Type B pancreatic cell (in vitro differentiated cells): ENCODE data around the gene NUP93. TPM values are rescaled to one million over a fixed set of nuclear protein-coding genes. Genes with fewer than 3 reads are reported as not detected.

Source experiments
- DNase-seq: peaks from one replicate; pipeline ENCODE4 v3.0.0; 2021; ENCODE audit warnings: mixed read lengths; ENCODE audit not compliant: unreplicated experiment; ENCODE audit errors: extremely low spot score
- H3K27ac Mint-ChIP-seq: 2 replicates; pipeline ENCODE4 v1.8.0; 2021; ENCODE audit warnings: mild to moderate bottlenecking, mixed read lengths
- H3K27me3 Mint-ChIP-seq: 2 replicates; pipeline ENCODE4 v1.8.0; 2021; ENCODE audit warnings: mixed read lengths
- H3K36me3 Mint-ChIP-seq: 2 replicates; pipeline ENCODE4 v1.8.0; 2021; ENCODE audit warnings: mixed read lengths
- H3K4me1 Mint-ChIP-seq: one replicate; pipeline ENCODE4 v1.8.0; 2021; ENCODE audit warnings: mixed read lengths; ENCODE audit not compliant: unreplicated experiment
- H3K4me3 Mint-ChIP-seq: 2 replicates; pipeline ENCODE4 v1.8.0; 2021; ENCODE audit warnings: mild to moderate bottlenecking, mixed read lengths
- H3K9me3 Mint-ChIP-seq: 2 replicates; pipeline ENCODE4 v1.8.0; 2021; ENCODE audit warnings: mixed read lengths
- microRNA-seq: library from miRNA; unstranded; fragments of <30 nt; microRNA quantifications from one replicate; pipeline ENCODE4, GENCODE V29; 2020
- total RNA-seq: library from RNA; stranded (reverse); gene quantifications from 2 replicates; pipeline ENCODE4 v1.2.1, GENCODE V29; 2021; ENCODE audit warnings: low replicate concordance
- TF ChIP-seq, protein P1 (sequence below): fragments of 200-600 bp; sonication (generic); conservative IDR thresholded peaks from 2 replicates; pipeline ENCODE4 v1.5.0; 2021; ENCODE audit warnings: antibody characterized with exemption, mild to moderate bottlenecking

NUP93 gene
- total RNA-seq, 1 donor from 2014 or later = 101 TPM

DNA sequence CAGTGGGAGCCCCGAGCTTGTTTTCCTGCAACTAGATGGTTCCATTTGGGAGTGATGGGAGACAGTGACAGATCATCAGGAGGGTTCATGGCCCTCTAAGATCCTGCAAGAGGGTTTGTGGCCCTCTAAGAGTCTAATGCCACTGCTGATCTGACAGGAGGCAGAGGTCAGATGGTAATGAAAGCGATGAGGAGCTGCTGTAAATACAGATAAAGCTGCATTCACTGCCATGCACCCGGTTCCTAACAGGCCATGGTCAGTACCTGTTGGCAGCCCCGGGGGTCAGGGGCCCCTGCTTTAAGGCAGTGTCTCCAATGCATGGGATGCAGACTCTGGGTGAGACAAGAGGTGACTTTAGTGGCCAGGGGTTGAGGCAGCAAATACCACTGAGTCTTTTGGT lies 165.9 kb downstream of the NUP93 start:
- Mint-ChIP-seq H3K9me3 (no peaks in the 10 kb centered on the region), H3K27me3 (no peaks in the 10 kb centered on the region), H3K27ac (no peak overlapping the region), H3K4me3 (no peak overlapping the region), H3K36me3 (no peaks in the 10 kb centered on the region), H3K4me1 (peaks cover 4% of the 10 kb centered on the region)
- TF ChIP-seq, protein P1, sequence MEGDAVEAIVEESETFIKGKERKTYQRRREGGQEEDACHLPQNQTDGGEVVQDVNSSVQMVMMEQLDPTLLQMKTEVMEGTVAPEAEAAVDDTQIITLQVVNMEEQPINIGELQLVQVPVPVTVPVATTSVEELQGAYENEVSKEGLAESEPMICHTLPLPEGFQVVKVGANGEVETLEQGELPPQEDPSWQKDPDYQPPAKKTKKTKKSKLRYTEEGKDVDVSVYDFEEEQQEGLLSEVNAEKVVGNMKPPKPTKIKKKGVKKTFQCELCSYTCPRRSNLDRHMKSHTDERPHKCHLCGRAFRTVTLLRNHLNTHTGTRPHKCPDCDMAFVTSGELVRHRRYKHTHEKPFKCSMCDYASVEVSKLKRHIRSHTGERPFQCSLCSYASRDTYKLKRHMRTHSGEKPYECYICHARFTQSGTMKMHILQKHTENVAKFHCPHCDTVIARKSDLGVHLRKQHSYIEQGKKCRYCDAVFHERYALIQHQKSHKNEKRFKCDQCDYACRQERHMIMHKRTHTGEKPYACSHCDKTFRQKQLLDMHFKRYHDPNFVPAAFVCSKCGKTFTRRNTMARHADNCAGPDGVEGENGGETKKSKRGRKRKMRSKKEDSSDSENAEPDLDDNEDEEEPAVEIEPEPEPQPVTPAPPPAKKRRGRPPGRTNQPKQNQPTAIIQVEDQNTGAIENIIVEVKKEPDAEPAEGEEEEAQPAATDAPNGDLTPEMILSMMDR = no peak
- DNase-seq = no peak

DNA sequence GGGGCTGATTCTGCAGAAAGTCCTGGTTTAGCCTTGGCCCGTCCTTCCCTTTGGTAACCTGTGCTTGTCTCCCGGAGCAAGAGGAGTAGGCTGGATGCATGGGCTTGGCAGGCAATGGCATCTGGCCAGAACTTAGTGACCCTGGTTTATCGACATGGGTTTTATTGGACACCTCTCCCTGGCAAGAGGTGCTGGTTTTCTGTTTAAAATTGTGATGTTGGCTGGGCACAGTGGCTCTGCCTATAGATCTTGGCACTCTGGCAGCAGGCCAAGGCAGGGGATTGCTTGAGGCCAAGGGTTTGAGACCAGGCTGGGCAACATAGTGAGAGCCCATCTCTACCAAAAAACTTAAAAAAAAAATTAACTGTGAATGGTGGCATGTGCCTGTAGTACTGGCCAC lies 166.3 kb downstream of the NUP93 start:
- Mint-ChIP-seq H3K9me3 (no peaks in the 10 kb centered on the region), H3K4me1 (peaks cover 4% of the 10 kb centered on the region), H3K36me3 (no peaks in the 10 kb centered on the region), H3K4me3 (no peak overlapping the region), H3K27ac (no peak overlapping the region), H3K27me3 (no peaks in the 10 kb centered on the region)
- TF ChIP-seq, protein P1 = no peak
- no peak for DNase-seq

DNA sequence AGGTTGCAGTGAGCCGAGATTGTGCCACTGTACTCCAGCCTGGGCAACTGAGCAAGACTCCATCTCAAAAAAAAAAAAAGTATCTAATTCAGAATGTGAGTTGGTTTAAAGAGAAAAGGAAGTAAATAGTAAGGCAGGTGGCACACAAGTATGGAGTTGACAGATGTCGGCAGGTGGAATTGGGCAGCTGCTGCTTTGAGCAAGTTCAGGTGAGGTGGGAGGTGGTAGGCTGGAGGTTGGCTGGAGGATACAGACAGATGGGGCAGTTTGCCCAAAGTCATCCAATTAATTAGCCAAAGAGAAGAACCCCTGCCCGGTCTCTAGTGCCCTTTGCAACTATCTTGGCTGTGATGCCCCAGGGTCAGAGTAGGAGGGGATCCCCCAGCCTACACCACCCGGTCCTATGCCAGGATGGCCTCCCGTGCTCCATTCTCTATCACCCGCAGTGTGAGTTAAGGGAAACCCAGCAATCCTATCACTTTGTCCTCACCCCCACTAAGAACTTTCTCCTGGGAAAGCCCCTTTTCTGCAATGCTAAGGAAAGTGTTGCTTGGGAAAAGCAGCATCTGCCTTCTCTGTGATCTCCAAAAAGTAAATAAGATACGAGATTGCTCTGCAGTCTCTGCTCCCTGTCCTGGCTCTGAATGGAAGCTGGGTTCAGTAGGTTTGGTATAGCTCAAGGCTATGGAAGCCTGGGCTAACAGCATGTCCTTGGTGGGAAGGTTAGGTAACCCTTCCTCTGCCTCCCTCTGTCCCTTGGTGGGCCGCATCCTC lies 167.3 kb downstream of the NUP93 start:
- Mint-ChIP-seq H3K27ac (no peak overlapping the region), H3K27me3 (no peaks in the 10 kb centered on the region), H3K4me3 (no peak overlapping the region), H3K9me3 (no peaks in the 10 kb centered on the region), H3K36me3 (no peaks in the 10 kb centered on the region), H3K4me1 (peaks cover 4% of the 10 kb centered on the region)
- DNase-seq = no peak
- TF ChIP-seq, protein P1 = no peak

DNA sequence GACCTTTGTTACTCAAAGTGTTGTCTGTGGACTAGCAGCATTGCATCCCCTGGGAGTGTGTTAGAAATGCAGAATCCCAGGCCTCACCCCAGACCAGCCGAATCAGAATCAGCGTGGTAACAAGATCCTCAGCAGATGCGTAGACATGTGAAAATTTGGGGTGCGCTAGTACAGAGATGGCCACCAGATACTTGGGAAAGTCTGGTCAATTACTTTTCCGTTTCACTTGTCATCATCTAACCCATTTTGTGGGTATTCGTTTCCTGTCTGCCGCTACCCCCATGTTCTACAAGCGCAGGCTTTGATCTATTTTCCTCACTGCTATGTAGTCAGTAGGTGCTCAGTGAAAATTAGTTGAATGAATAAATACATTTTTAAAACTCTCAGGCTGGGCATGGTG lies 168.9 kb downstream of the NUP93 start:
- Mint-ChIP-seq H3K27me3 (no peaks in the 10 kb centered on the region), H3K4me3 (no peak overlapping the region), H3K4me1 (peaks cover 4% of the 10 kb centered on the region), H3K36me3 (no peaks in the 10 kb centered on the region), H3K9me3 (no peaks in the 10 kb centered on the region), H3K27ac (no peak overlapping the region)
- no peak for DNase-seq
- TF ChIP-seq, protein P1 = no peak

Small RNA genes lying within 50 kb of the gene (microRNA-seq; reads per million reads assigned to microRNA genes)
- 35.0 reads per million, percentile 51 among the genes with 10 or more reads in this experiment for gene MIR138-2

Other genes with a start within 250 kb of the NUP93 start
- gene BBS2, start 210.1 kb upstream of the NUP93 start, total RNA-seq = 37.6 and 39.6 TPM in 2 replicates
- not detected in 2 replicates for gene MT4, start 165.1 kb upstream of the NUP93 start, total RNA-seq
- not detected in 2 replicates for gene MT3, start 140.6 kb upstream of the NUP93 start, total RNA-seq
- gene MT2A, start 121.5 kb upstream of the NUP93 start, total RNA-seq = 18.2 and 21.4 TPM in 2 replicates
- 7.8 and 12.5 TPM in 2 replicates for gene MT1E, start 104.3 kb upstream of the NUP93 start, total RNA-seq
- gene MT1M, start 97.5 kb upstream of the NUP93 start, total RNA-seq = not detected in 2 replicates
- gene MT1A, start 91.5 kb upstream of the NUP93 start, total RNA-seq = not detected in 2 replicates
- gene MT1B, start 78.2 kb upstream of the NUP93 start, total RNA-seq = not detected in 2 replicates
- 5.9 and 6.5 TPM in 2 replicates for gene MT1F, start 72.2 kb upstream of the NUP93 start, total RNA-seq
- gene MT1G, start 62.1 kb upstream of the NUP93 start, total RNA-seq = 2.8 and 4.8 TPM in 2 replicates
- 2.2 and 2.4 TPM in 2 replicates for gene MT1H, start 60.3 kb upstream of the NUP93 start, total RNA-seq
- 39.3 and 53.1 TPM in 2 replicates for gene MT1X, start 47.7 kb upstream of the NUP93 start, total RNA-seq
- gene SLC12A3, start 135.1 kb downstream of the NUP93 start, total RNA-seq = 0.31 and 4.2 TPM in 2 replicates
- gene HERPUD1, start 202.0 kb downstream of the NUP93 start, total RNA-seq = 98.8 and 155 TPM in 2 replicates
- gene CETP, start 231.8 kb downstream of the NUP93 start, total RNA-seq = not detected in 2 replicates